HepG2 (cell line): ENCODE results near the gene NTN5. TPM values are rescaled to one million over a fixed set of nuclear protein-coding genes. Genes with fewer than 3 reads are reported as not detected.

ENCODE experiments used
- ATM ChIP-seq: fragments of 450-650 bp; IDR thresholded peaks from 2 replicates; pipeline ENCODE4 v1.7.1; 2017; ENCODE audit warnings: mild to moderate bottlenecking, borderline replicate concordance
- CBX1 ChIP-seq: IDR thresholded peaks from one replicate; pipeline ENCODE4 v1.6.1; 2016; ENCODE audit warnings: antibody characterized with exemption, low read depth
- ETV5 ChIP-seq: IDR thresholded peaks from 2 replicates; pipeline ENCODE4 v1.6.1; 2018; ENCODE audit warnings: missing biosample characterization, missing genetic modification reagents, inconsistent platforms, borderline replicate concordance
- HIVEP1 ChIP-seq: sonication (generic); formaldehyde crosslinking; IDR thresholded peaks from 2 replicates; pipeline ENCODE4 v1.4.0; 2020; ENCODE audit warnings: mild to moderate bottlenecking, missing genetic modification reagents
- MYNN ChIP-seq: sonication (generic); formaldehyde crosslinking; IDR thresholded peaks from 2 replicates; pipeline ENCODE4 v1.4.0; 2020; ENCODE audit warnings: mild to moderate bottlenecking, low read depth, missing genetic modification reagents
- SP4 ChIP-seq: sonication (generic); formaldehyde crosslinking; IDR thresholded peaks from 2 replicates; pipeline ENCODE4 v1.8.1; 2023; ENCODE audit warnings: mild to moderate bottlenecking, missing genetic modification reagents
- SPEN ChIP-seq: sonication (generic); formaldehyde crosslinking; IDR thresholded peaks from 2 replicates; pipeline ENCODE4 v1.5.1; 2020; ENCODE audit warnings: low read depth, mild to moderate bottlenecking, missing genetic modification reagents
- ZNF121 ChIP-seq: sonication (generic); formaldehyde crosslinking; IDR thresholded peaks from 2 replicates; pipeline ENCODE4 v1.5.0; 2020; ENCODE audit warnings: mild to moderate bottlenecking, missing genetic modification reagents
- ZNF17 ChIP-seq: sonication (generic); formaldehyde crosslinking; IDR thresholded peaks from 2 replicates; pipeline ENCODE4 v1.5.0; 2020; ENCODE audit warnings: mild to moderate bottlenecking, missing genetic modification reagents
- ZNF274 ChIP-seq: sonication (generic); formaldehyde crosslinking; IDR thresholded peaks from 2 replicates; pipeline ENCODE4 v1.5.1; 2020; ENCODE audit warnings: mild to moderate bottlenecking, missing genetic modification reagents
- ZNF766 ChIP-seq: sonication (generic); formaldehyde crosslinking; IDR thresholded peaks from 2 replicates; pipeline ENCODE4 v1.5.0; 2020; ENCODE audit warnings: missing genetic modification reagents, borderline replicate concordance
- polyA plus RNA-seq, 8 experiments: library from polyadenylated mRNA; depleted of rRNA in 3 of 8; stranded (reverse) in 7 of 8; unstranded in 1 of 8; fragments of >200 nt; fragmentation: Illumina TruSeq in 4 of 8; extraction: Trizol in 4 of 8; gene quantifications; 2 replicates each; pipeline versions ENCODE4 v1.2.1 to v1.2.3, GENCODE V29; 2011 to 2016; ENCODE audit warnings: low read depth in 4 of 8, missing spikeins in 1 of 8, mixed read lengths in 1 of 8; ENCODE audit not compliant: insufficient read depth in 1 of 8
- total RNA-seq, 5 experiments: library from RNA; depleted of rRNA; stranded (reverse); fragments of >200 nt; fragmentation: Illumina TruSeq; extraction: Trizol; gene quantifications; 2 replicates each; pipeline ENCODE4 v1.2.3, GENCODE V29; 2016; ENCODE audit warnings: low read depth in 1 of 5
- TF ChIP-seq, protein P1 (sequence below): sonication (generic); formaldehyde crosslinking; IDR thresholded peaks from 2 replicates; pipeline ENCODE4 v1.4.0; 2020; ENCODE audit warnings: missing genetic modification reagents
- TF ChIP-seq, protein P2 (sequence below): sonication (generic); formaldehyde crosslinking; IDR thresholded peaks from 2 replicates; pipeline ENCODE4 v1.4.0; 2020; ENCODE audit warnings: missing genetic modification reagents
- TF ChIP-seq, protein P3 (sequence below): sonication (generic); formaldehyde crosslinking; IDR thresholded peaks from 2 replicates; pipeline ENCODE4 v1.9.0; 2022; ENCODE audit warnings: missing genetic modification reagents, mild to moderate bottlenecking, borderline replicate concordance
- TF ChIP-seq, protein P4 (sequence below): IDR thresholded peaks from 2 replicates; pipeline ENCODE4 v1.6.1; 2016; ENCODE audit warnings: low read depth, missing genetic modification reagents, missing compliant biosample characterization
- TF ChIP-seq, protein P5 (sequence below): sonication (generic); formaldehyde crosslinking; IDR thresholded peaks from 2 replicates; pipeline ENCODE4 v1.4.0; 2020; ENCODE audit warnings: low read depth, missing genetic modification reagents

NTN5 gene
- total and polyA plus RNA-seq, 2 of the 13 experiments (the other 11 are each of a cell fraction or from before 2014, with no cell fraction given): 0.05 TPM; not detected in 1

DNA sequence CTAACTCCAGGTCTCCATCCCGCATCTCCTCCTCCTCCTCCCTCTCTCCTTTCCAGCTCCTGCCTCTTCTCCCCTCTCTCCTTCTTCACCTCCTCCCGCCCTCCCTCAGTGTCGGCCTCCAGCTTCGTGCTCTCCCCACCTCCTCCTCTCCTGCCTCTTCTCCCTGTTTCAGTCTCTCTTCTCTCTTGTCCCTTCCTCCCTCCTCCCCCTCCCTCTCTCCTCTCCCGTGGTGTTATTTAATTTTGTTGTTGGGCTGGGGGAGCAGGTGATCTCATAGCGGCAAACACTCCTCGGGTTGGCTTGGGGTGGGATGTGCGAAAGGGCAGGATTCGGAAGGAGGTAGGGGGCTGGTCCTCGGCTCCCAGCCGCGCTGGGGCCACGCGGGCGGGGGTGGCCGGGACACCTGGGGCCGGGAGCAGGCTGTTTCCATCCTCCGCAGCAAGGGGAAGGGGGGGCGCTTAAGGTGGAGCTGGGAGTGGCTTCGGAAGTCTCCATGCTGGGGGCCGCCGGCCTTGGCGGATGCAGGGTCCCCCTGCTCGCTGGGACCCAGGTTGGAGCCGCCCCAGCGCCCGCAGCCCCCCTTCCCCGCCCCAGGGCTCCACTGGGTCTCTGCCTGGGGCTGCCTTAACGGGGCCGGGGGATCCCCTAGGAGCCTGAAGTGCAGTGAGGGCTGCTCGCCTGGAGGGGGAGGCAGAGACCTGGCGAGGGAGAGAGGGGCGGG is 26.7 kb downstream of the NTN5 start, which contains the start of gene CA11 (continued):
- TF ChIP-seq, protein P1, sequence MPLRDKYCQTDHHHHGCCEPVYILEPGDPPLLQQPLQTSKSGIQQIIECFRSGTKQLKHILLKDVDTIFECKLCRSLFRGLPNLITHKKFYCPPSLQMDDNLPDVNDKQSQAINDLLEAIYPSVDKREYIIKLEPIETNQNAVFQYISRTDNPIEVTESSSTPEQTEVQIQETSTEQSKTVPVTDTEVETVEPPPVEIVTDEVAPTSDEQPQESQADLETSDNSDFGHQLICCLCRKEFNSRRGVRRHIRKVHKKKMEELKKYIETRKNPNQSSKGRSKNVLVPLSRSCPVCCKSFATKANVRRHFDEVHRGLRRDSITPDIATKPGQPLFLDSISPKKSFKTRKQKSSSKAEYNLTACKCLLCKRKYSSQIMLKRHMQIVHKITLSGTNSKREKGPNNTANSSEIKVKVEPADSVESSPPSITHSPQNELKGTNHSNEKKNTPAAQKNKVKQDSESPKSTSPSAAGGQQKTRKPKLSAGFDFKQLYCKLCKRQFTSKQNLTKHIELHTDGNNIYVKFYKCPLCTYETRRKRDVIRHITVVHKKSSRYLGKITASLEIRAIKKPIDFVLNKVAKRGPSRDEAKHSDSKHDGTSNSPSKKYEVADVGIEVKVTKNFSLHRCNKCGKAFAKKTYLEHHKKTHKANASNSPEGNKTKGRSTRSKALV (CRISPR knock-in tag): no peak
- TF ChIP-seq, protein P2, sequence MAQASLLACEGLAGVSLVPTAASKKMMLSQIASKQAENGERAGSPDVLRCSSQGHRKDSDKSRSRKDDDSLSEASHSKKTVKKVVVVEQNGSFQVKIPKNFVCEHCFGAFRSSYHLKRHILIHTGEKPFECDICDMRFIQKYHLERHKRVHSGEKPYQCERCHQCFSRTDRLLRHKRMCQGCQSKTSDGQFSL (CRISPR knock-in tag): peak; percentile 97
- TF ChIP-seq, protein P3, sequence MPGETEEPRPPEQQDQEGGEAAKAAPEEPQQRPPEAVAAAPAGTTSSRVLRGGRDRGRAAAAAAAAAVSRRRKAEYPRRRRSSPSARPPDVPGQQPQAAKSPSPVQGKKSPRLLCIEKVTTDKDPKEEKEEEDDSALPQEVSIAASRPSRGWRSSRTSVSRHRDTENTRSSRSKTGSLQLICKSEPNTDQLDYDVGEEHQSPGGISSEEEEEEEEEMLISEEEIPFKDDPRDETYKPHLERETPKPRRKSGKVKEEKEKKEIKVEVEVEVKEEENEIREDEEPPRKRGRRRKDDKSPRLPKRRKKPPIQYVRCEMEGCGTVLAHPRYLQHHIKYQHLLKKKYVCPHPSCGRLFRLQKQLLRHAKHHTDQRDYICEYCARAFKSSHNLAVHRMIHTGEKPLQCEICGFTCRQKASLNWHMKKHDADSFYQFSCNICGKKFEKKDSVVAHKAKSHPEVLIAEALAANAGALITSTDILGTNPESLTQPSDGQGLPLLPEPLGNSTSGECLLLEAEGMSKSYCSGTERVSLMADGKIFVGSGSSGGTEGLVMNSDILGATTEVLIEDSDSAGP: peak; percentile 62; the same call in 1 of the 2 replicates
- TF ChIP-seq ZNF766 (CRISPR knock-in tag) (no peak), CBX1 (no peak), HIVEP1 (CRISPR knock-in tag) (peak; percentile 56; the same call in 1 of the 2 replicates), ZNF17 (CRISPR knock-in tag) (no peak), SP4 (CRISPR knock-in tag) (peak; percentile 66), ZNF274 (CRISPR knock-in tag) (0 out of 2 replicates have a peak, but pooled peaks have one; percentile 37), ETV5 (no peak), ATM (no peak), MYNN (CRISPR knock-in tag) (no peak), ZNF121 (CRISPR knock-in tag) (no peak), SPEN (CRISPR knock-in tag) (peak; percentile 70)
- TF ChIP-seq, protein P4, sequence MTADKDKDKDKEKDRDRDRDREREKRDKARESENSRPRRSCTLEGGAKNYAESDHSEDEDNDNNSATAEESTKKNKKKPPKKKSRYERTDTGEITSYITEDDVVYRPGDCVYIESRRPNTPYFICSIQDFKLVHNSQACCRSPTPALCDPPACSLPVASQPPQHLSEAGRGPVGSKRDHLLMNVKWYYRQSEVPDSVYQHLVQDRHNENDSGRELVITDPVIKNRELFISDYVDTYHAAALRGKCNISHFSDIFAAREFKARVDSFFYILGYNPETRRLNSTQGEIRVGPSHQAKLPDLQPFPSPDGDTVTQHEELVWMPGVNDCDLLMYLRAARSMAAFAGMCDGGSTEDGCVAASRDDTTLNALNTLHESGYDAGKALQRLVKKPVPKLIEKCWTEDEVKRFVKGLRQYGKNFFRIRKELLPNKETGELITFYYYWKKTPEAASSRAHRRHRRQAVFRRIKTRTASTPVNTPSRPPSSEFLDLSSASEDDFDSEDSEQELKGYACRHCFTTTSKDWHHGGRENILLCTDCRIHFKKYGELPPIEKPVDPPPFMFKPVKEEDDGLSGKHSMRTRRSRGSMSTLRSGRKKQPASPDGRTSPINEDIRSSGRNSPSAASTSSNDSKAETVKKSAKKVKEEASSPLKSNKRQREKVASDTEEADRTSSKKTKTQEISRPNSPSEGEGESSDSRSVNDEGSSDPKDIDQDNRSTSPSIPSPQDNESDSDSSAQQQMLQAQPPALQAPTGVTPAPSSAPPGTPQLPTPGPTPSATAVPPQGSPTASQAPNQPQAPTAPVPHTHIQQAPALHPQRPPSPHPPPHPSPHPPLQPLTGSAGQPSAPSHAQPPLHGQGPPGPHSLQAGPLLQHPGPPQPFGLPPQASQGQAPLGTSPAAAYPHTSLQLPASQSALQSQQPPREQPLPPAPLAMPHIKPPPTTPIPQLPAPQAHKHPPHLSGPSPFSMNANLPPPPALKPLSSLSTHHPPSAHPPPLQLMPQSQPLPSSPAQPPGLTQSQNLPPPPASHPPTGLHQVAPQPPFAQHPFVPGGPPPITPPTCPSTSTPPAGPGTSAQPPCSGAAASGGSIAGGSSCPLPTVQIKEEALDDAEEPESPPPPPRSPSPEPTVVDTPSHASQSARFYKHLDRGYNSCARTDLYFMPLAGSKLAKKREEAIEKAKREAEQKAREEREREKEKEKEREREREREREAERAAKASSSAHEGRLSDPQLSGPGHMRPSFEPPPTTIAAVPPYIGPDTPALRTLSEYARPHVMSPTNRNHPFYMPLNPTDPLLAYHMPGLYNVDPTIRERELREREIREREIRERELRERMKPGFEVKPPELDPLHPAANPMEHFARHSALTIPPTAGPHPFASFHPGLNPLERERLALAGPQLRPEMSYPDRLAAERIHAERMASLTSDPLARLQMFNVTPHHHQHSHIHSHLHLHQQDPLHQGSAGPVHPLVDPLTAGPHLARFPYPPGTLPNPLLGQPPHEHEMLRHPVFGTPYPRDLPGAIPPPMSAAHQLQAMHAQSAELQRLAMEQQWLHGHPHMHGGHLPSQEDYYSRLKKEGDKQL (CRISPR knock-in tag): no peak
- TF ChIP-seq, protein P5, sequence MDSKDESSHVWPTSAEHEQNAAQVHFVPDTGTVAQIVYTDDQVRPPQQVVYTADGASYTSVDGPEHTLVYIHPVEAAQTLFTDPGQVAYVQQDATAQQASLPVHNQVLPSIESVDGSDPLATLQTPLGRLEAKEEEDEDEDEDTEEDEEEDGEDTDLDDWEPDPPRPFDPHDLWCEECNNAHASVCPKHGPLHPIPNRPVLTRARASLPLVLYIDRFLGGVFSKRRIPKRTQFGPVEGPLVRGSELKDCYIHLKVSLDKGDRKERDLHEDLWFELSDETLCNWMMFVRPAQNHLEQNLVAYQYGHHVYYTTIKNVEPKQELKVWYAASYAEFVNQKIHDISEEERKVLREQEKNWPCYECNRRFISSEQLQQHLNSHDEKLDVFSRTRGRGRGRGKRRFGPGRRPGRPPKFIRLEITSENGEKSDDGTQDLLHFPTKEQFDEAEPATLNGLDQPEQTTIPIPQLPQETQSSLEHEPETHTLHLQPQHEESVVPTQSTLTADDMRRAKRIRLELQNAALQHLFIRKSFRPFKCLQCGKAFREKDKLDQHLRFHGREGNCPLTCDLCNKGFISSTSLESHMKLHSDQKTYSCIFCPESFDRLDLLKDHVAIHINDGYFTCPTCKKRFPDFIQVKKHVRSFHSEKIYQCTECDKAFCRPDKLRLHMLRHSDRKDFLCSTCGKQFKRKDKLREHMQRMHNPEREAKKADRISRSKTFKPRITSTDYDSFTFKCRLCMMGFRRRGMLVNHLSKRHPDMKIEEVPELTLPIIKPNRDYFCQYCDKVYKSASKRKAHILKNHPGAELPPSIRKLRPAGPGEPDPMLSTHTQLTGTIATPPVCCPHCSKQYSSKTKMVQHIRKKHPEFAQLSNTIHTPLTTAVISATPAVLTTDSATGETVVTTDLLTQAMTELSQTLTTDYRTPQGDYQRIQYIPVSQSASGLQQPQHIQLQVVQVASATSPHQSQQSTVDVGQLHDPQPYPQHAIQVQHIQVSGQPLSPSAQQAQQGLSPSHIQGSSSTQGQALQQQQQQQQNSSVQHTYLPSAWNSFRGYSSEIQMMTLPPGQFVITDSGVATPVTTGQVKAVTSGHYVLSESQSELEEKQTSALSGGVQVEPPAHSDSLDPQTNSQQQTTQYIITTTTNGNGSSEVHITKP: no peak; the same call in 1 of the 2 replicates
